Measurements from ENCODE around the gene NHSL1. TPM values are rescaled to one million over a fixed set of nuclear protein-coding genes. Genes with fewer than 3 reads are reported as not detected.
A peak's percentile ranks its signal among the peaks of the same experiment; 100 is the strongest.

Gene NHSL1
- total and polyA plus RNA-seq, 2 donors (not counting 3 experiments of a cell fraction or from before 2014, with no cell fraction given): 24.8 to 55.0 TPM

DNA sequence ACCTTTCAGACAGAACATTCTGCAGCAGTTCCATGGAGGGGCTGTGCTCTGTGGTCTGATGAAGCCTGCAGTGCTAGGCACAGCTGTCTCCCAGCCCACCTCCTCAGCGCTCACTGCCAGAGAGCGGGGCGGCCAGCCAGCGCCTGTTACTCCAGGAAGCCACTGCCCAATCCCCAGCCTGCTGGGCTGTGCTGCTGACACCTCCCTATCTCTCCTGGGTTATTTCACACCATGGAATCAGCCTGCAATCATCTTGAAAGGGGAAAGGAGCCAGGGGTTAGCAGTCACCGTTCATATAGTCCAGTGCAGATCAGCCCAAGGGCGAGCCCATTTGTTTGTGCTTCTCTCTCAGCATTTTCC is 46.3 kb upstream of the NHSL1 start:
- Histone ChIP-seq H3K4me2 (ENCODE audit: insufficient read depth, low read length) (peak overlapping the region; percentile 81), H3K9ac (replicated peaks; ENCODE audit: extremely low read depth, insufficient read depth, low read length) (peak overlapping the region; percentile 62), H3K27me3 (ENCODE audit: control insufficient read depth in 2 of 2, insufficient read depth in 2 of 2, low read length in 2 of 2) (no peaks in the 10 kb centered on the region), H2AFZ (ENCODE audit: low read depth, low read length) (no peak overlapping the region), H3K9me1 (replicated peaks; ENCODE audit: control insufficient read depth, extremely low read depth, insufficient read depth, low read length) (no peaks in the 10 kb centered on the region), H3K9me3 (replicated peaks; ENCODE audit: control insufficient read depth, insufficient read depth, low read length) (no peaks in the 10 kb centered on the region), H4K20me1 (replicated peaks; ENCODE audit: control insufficient read depth, extremely low read depth, insufficient read depth, low read length) (no peaks in the 10 kb centered on the region), H3K4me3 (replicated peaks in 1 of 3; ENCODE audit: insufficient read depth in 1 of 3, low read depth in 1 of 3, low read length in 3 of 3) (peak overlapping the region in 2 of 3 experiments; percentile 37 to 76), H3K36me3 (ENCODE audit: control insufficient read depth in 2 of 2, extremely low read depth in 1 of 2, insufficient read depth in 2 of 2, low read length in 2 of 2) (no peaks in the 10 kb centered on the region), H3K27ac (ENCODE audit: insufficient read depth, low read depth, low read length) (peak overlapping the region; percentile 94), H3K4me1 (ENCODE audit: control insufficient read depth, extremely low read depth, insufficient read depth, low read length) (peaks cover 61% of the 10 kb centered on the region), H3K79me2 (ENCODE audit: control insufficient read depth, insufficient read depth, low read length) (peaks cover 69% of the 10 kb centered on the region)
- no TSS peak for BruUV-seq (replicated peaks)
- DNase-seq (ENCODE audit: low read depth, low spot score) (peak; percentile 87), FAIRE-seq (peak; percentile 87)
- CTCF ChIA-PET: interaction anchor here (0.5 to 1.9 kb wide), 8 partner anchors 9 to 430 kb away, joined by 3 to 7 read pairs (median 4); no protein-coding TSS in a partner anchor
- intact Hi-C loops (cut with micrococcal nuclease): loop anchor here (2.0 to 5.0 kb wide), 2 partner anchors 27 to 147 kb away; no protein-coding TSS in a partner anchor
- POLR2A ChIA-PET: no interaction called here
- TF ChIP-seq, protein P1, sequence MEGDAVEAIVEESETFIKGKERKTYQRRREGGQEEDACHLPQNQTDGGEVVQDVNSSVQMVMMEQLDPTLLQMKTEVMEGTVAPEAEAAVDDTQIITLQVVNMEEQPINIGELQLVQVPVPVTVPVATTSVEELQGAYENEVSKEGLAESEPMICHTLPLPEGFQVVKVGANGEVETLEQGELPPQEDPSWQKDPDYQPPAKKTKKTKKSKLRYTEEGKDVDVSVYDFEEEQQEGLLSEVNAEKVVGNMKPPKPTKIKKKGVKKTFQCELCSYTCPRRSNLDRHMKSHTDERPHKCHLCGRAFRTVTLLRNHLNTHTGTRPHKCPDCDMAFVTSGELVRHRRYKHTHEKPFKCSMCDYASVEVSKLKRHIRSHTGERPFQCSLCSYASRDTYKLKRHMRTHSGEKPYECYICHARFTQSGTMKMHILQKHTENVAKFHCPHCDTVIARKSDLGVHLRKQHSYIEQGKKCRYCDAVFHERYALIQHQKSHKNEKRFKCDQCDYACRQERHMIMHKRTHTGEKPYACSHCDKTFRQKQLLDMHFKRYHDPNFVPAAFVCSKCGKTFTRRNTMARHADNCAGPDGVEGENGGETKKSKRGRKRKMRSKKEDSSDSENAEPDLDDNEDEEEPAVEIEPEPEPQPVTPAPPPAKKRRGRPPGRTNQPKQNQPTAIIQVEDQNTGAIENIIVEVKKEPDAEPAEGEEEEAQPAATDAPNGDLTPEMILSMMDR (IDR thresholded peaks at IDR 0.05; ENCODE audit: extremely low read depth in 1 of 2, insufficient read depth in 1 of 2, low read depth in 1 of 2, low read length in 2 of 2): no peak
- TF ChIP-seq, protein P2, sequence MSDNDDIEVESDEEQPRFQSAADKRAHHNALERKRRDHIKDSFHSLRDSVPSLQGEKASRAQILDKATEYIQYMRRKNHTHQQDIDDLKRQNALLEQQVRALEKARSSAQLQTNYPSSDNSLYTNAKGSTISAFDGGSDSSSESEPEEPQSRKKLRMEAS (IDR thresholded peaks at IDR 0.05; ENCODE audit: insufficient read depth, insufficient read length): no peak
- TF ChIP-seq EZH2 (IDR thresholded peaks at IDR 0.05; ENCODE audit: borderline replicate concordance, low read depth, low read length, severe bottlenecking): no peak
- TF ChIP-seq POLR2A (IDR thresholded peaks at IDR 0.05; ENCODE audit: low read depth, low read length): peak; percentile 80
- TF ChIP-seq JUN (IDR thresholded peaks at IDR 0.05; ENCODE audit: borderline replicate concordance, insufficient read depth, insufficient read length, low read depth): no peak
- no peak for TF ChIP-seq MYC (IDR thresholded peaks at IDR 0.05; ENCODE audit: low read depth, low read length)
- TF ChIP-seq POLR2AphosphoS5 (IDR thresholded peaks at IDR 0.05; ENCODE audit: insufficient read depth, low read depth, low read length): peak; percentile 72
- no peak for TF ChIP-seq FOS (IDR thresholded peaks at IDR 0.05; ENCODE audit: borderline replicate concordance, insufficient read depth, low read length)
- TF ChIP-seq GATA2 (IDR thresholded peaks at IDR 0.05; ENCODE audit: insufficient read depth, insufficient read length, low read depth, low read length): no peak
- dilution Hi-C loops (cut with MboI; ENCODE audit: extremely low pct_ligation_motif_present, low sequenced_read_pairs): no loop called here

Measured in endothelial cell of umbilical vein (primary cell).